ENCODE measurements around the gene RASGRF2.

GRCh38 chr5:80959138-80959537, 1.0 kb upstream of the RASGRF2 start:
- no peak for TF ChIP-seq POLR2A (IDR thresholded peaks at IDR 0.05; ENCODE audit: low read depth, low read length)
- TF ChIP-seq POLR2AphosphoS5 (IDR thresholded peaks at IDR 0.05; ENCODE audit: low read depth, low read length): no peak
- TF ChIP-seq TAF1 (IDR thresholded peaks at IDR 0.05; ENCODE audit: borderline replicate concordance, low read depth, low read length): no peak
